Kidney (tissue), 2 donors: ENCODE results near the gene PSME4. TPM values are rescaled to one million over a fixed set of nuclear protein-coding genes. Genes with fewer than 3 reads are reported as not detected.

Source experiments
- microRNA-seq: library from miRNA; unstranded; fragments of <30 nt; microRNA quantifications from one replicate; pipeline ENCODE4 v1.2.0, GENCODE V29; 2020
- polyA plus RNA-seq: library from polyadenylated mRNA; stranded (reverse); fragments of 350-450 nt; fragmentation: Illumina TruSeq; extraction: RNeasy Lipid Tissue Mini Kit (QIAGEN cat#74804); gene quantifications from one replicate; pipeline ENCODE4 v1.2.3, GENCODE V29; 2014; ENCODE audit warnings: low read depth, low replicate concordance; ENCODE audit not compliant: insufficient read depth
- total RNA-seq: library from RNA; stranded (reverse); fragmentation: NEBNext Ultra II Directional; extraction: Animal tissue kit (Norgen Biotek cat#: 25700); gene quantifications from one replicate; pipeline ENCODE4 v1.2.1, GENCODE V29; 2021
- donor health status: DM: yes; HTN: yes; CAD: no.

The PSME4 gene
- total and polyA plus RNA-seq, 2 donors from 2014 or later: 23.4 to 41.7 TPM

Small RNA genes within 50 kb of the gene (microRNA-seq; reads per million reads assigned to microRNA genes)
- not detected for gene MIR3682

Other genes with a start within 250 kb of the PSME4 start
- gene CHAC2, start 203.2 kb downstream of the PSME4 start, total RNA-seq: 1.6 TPM
- 3.7 TPM for gene CHAC2, start 203.2 kb downstream of the PSME4 start, polyA plus RNA-seq
- 20.1 TPM for gene ASB3, start 184.0 kb downstream of the PSME4 start, total RNA-seq
- gene ASB3, start 184.0 kb downstream of the PSME4 start, polyA plus RNA-seq: 8.0 TPM
- 43.7 TPM for gene ERLEC1, start 183.9 kb downstream of the PSME4 start, total RNA-seq
- 39.9 TPM for gene ERLEC1, start 183.9 kb downstream of the PSME4 start, polyA plus RNA-seq
- gene GPR75, start 111.0 kb downstream of the PSME4 start, total RNA-seq: 2.4 TPM
- gene GPR75, start 111.0 kb downstream of the PSME4 start, polyA plus RNA-seq: 0.17 TPM
- 16.7 TPM for gene ACYP2, start 144.6 kb upstream of the PSME4 start, total RNA-seq
- 24.5 TPM for gene ACYP2, start 144.6 kb upstream of the PSME4 start, polyA plus RNA-seq